ENCODE results near the gene MACROD1.
"Not testable (repeated sequence)": the region's sequence is repeated elsewhere in the genome, so short reads cannot be mapped to it uniquely, and the experiment has no call there.

GRCh38 chr11:63973912-63974258 is 192.0 kb downstream of the MACROD1 start:
- not testable (repeated sequence) for TF ChIP-seq EZH2 (IDR thresholded peaks at IDR 0.05; ENCODE audit: borderline replicate concordance, insufficient read depth, low read depth, low read length, poor library complexity, severe bottlenecking)
- TF ChIP-seq, protein P1, sequence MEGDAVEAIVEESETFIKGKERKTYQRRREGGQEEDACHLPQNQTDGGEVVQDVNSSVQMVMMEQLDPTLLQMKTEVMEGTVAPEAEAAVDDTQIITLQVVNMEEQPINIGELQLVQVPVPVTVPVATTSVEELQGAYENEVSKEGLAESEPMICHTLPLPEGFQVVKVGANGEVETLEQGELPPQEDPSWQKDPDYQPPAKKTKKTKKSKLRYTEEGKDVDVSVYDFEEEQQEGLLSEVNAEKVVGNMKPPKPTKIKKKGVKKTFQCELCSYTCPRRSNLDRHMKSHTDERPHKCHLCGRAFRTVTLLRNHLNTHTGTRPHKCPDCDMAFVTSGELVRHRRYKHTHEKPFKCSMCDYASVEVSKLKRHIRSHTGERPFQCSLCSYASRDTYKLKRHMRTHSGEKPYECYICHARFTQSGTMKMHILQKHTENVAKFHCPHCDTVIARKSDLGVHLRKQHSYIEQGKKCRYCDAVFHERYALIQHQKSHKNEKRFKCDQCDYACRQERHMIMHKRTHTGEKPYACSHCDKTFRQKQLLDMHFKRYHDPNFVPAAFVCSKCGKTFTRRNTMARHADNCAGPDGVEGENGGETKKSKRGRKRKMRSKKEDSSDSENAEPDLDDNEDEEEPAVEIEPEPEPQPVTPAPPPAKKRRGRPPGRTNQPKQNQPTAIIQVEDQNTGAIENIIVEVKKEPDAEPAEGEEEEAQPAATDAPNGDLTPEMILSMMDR (IDR thresholded peaks at IDR 0.05), result not testable (repeated sequence)

All from B cell (primary cell).